Breast epithelium (tissue), 4 donors: Measurements from ENCODE around the gene ALOX12B. TPM values are rescaled to one million over a fixed set of nuclear protein-coding genes. Genes with fewer than 3 reads are reported as not detected.

Source experiments
- DNase-seq, 2 donors: peaks; one replicate each; pipeline ENCODE4 v3.0.0-alpha.2; 2019; ENCODE audit warnings: low spot score in 2 of 2
- H3K27ac ChIP-seq, 2 donors: fragments of 200-600 bp; sonication (generic) in 1 of 2; one replicate each; pipeline ENCODE4 v1.5.1; 2016 to 2019; ENCODE audit warnings: mild to moderate bottlenecking in 1 of 2
- H3K27me3 ChIP-seq, 2 donors: fragments of 200-600 bp; sonication (generic) in 1 of 2; one replicate each; pipeline versions ENCODE4 v1.5.1 to v1.6.0; 2017 to 2019; ENCODE audit warnings: control low read depth in 1 of 2, mild to moderate bottlenecking in 1 of 2
- H3K36me3 ChIP-seq: fragments of 200-600 bp; one replicate; pipeline ENCODE4 v1.5.1; 2019
- H3K4me1 ChIP-seq, 2 donors: fragments of 200-600 bp; sonication (generic); one replicate each; pipeline ENCODE4 v1.5.1; 2016 to 2019; ENCODE audit warnings: control low read depth in 1 of 2
- H3K4me3 ChIP-seq, 3 donors: fragments of 200-600 bp; sonication (generic); 1 replicate in 2 of 3; 2 replicates in 1 of 3; pipeline ENCODE4 v1.5.1; 2016 to 2019; ENCODE audit warnings: mild to moderate bottlenecking in 3 of 3, moderate library complexity in 2 of 3
- H3K9me3 ChIP-seq, 2 donors: fragments of 200-600 bp; sonication (generic) in 1 of 2; one replicate each; pipeline ENCODE4 v1.5.1; 2016 to 2019; ENCODE audit warnings: control low read depth in 1 of 2
- POLR2A ChIP-seq: fragments of 450-650 bp; IDR thresholded peaks from one replicate; pipeline ENCODE4 v1.6.1; 2016; ENCODE audit warnings: antibody characterized with exemption, mild to moderate bottlenecking, moderate library complexity
- POLR2AphosphoS5 ChIP-seq, 3 donors: sonication (generic); formaldehyde crosslinking; IDR thresholded peaks; one replicate each; pipeline ENCODE4 v1.6.1; 2017; ENCODE audit warnings: antibody characterized with exemption in 3 of 3
- intact Hi-C: fragments of 100-400 bp; cut with DNase I; formaldehyde crosslinking; loops from one replicate; pipeline ENCODE4 v1.15.1; 2023; ENCODE audit warnings: low total_unique reads
- total RNA-seq, 3 donors: library from RNA; depleted of rRNA; stranded (reverse); fragments of >200 nt; gene quantifications; one replicate each; pipeline ENCODE4 v1.1.0, GENCODE V29; 2016
- TF ChIP-seq, protein P1 (sequence below), 3 donors: fragments of 450-650 bp; IDR thresholded peaks; one replicate each; pipeline ENCODE4 v1.5.1; 2016 to 2017; ENCODE audit warnings: antibody characterized with exemption in 3 of 3, mild to moderate bottlenecking in 3 of 3, moderate library complexity in 3 of 3

The ALOX12B gene
- total RNA-seq, 3 donors from 2014 or later, result not detected

DNA sequence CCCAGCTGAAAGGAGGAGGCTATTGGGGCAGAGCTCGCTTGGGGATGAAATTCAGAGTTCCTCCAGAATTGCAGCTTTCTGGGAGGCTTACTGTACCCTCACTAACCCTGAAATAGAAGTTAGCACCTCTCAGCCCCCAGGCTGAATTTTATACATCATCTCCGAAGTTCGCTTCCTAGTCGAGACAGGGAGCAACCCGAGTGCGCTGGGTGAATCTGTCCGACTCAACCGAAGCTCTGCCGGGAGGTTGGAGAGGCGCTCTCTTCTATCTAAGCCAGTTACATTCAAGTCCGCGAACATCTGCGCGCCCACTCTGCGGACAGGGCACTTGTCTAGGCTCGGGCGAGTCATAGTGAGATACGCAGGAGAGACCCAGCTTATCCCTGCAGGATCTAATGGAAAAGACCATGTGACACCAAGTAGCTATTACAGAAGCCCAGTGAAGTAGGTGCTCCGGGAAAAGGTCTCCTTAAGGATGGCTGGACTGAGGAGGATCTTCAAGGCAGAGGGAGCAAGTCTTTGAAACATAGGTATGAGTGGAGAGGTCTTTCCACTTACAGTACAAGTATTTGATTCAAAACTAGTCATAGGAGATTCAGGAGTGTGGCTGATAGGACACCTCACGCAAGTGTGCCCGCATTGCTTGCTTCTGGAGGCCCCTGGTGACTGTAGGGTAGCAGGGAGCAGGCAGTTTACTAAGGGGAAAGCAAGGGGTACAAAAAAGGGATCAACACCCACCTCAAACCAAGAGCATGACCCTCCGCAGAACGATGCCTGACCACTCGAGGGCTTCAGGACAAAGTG, 37.0 kb upstream of the ALOX12B start:
- DNase-seq, result no peak
- intact Hi-C loops, result no loop called here
- Histone ChIP-seq H3K27me3 (no peaks in the 10 kb centered on the region), H3K36me3 (no peaks in the 10 kb centered on the region), H3K9me3 (no peaks in the 10 kb centered on the region), H3K27ac (peak overlapping the region in 1 of 2 donors; percentile 33), H3K4me3 (peak overlapping the region; percentile 45 to 83 (median 66)), H3K4me1 (peaks cover 15 to 45% of the 10 kb centered on the region in 2 donors)
- TF ChIP-seq POLR2A (no peak), POLR2AphosphoS5 (IDR thresholded peaks at IDR 0.05) (no peak)
- TF ChIP-seq, protein P1, sequence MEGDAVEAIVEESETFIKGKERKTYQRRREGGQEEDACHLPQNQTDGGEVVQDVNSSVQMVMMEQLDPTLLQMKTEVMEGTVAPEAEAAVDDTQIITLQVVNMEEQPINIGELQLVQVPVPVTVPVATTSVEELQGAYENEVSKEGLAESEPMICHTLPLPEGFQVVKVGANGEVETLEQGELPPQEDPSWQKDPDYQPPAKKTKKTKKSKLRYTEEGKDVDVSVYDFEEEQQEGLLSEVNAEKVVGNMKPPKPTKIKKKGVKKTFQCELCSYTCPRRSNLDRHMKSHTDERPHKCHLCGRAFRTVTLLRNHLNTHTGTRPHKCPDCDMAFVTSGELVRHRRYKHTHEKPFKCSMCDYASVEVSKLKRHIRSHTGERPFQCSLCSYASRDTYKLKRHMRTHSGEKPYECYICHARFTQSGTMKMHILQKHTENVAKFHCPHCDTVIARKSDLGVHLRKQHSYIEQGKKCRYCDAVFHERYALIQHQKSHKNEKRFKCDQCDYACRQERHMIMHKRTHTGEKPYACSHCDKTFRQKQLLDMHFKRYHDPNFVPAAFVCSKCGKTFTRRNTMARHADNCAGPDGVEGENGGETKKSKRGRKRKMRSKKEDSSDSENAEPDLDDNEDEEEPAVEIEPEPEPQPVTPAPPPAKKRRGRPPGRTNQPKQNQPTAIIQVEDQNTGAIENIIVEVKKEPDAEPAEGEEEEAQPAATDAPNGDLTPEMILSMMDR (IDR thresholded peaks at IDR 0.05), result no peak

DNA sequence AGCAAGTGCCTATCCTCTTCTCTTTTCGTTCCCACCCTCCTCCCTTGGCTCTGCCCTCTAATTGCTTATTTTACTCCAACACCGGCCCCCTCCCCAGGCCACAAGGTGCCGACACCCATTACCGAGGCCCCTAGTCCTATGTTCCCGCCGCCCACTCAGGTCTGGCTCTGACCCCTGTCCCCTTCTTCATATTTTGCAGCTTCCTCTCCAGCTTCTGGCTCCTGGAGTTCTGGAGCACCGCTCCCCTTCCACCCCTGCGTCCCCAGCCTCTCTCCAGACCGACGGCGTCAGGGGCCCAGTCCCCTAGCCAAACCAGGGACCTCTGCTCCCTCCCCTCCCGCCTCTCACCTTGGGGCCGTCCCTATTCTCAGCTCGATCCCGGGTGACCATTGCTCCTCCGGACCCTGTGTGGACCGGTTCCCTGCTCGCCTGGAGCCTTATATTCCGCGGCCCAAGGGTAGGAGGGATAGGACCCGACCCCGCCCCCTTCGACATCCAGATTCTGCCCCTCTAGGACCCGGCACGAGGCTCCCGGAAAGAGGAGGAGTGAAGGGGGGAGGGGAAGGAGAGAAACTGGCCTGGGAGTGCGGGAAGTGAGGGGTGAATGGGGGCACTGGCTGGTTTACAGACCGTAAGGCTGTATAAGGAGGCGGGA, 36.3 kb upstream of the ALOX12B start, which contains the start of gene HES7:
HES7 (minus strand) TSS at position 412 of the 655 bp plus-strand sequence; CDS start at position 390, 22 bp downstream.
- Histone ChIP-seq H3K4me1 (peaks cover 15 to 45% of the 10 kb centered on the region in 2 donors), H3K4me3 (peak within 1 kb of the TSS; percentile 45 to 83 (median 66)), H3K9me3 (no peaks in the 10 kb centered on the region), H3K36me3 (no peaks in the 10 kb centered on the region), H3K27ac (peak within 1 kb of the TSS in 1 of 2 donors; percentile 33), H3K27me3 (no peaks in the 10 kb centered on the region)
- no peak for DNase-seq
- TF ChIP-seq POLR2A, result no peak
- no peak for TF ChIP-seq POLR2AphosphoS5 (IDR thresholded peaks at IDR 0.05)
- TF ChIP-seq, protein P1 (IDR thresholded peaks at IDR 0.05), result no peak
- intact Hi-C loops, result no loop called here

DNA sequence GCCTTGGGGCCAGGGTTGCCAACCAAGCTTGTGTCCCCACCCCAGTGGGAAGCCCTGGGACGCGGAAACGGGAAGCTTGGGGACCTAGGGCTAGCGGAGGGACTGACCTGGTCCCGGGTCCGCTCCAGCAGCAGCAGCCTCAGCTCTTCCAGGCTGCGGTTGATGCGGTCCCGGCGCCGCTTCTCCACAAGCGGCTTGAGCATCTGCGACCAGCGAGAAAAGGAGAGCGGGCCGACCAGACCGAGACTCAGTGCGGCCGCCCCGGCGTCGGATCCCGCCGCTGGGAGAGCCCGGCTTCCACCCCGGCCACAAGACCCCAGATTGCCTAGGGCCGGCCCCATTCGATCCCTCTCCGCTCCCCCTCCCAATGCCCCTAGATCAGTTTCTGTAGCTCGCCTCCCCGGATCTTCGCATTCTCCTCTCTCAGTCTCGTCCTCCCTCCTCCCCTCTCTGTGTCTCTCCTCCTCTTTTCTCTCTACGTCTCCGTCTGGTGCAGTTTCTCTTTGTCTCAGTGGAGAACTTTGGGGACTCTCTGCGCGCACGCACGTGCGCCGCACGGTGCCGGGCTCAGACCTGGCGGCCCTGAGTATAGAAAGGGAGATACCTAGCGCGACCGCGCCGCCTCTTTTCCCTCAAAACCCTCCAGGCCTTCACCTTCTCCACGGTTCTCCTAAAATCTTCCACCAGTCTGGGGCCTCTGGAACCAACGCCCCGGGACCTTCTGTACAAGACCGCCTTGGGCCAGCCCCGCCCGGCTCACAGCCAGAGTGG, 35.6 kb upstream of the ALOX12B start:
- H3K36me3 ChIP-seq, result no peaks in the 10 kb centered on the region
- TF ChIP-seq, protein P1 (IDR thresholded peaks at IDR 0.05), result no peak
- TF ChIP-seq POLR2AphosphoS5 (IDR thresholded peaks at IDR 0.05) (no peak), POLR2A (no peak)
- H3K27ac ChIP-seq, result no peak overlapping the region
- no peaks in the 10 kb centered on the region for H3K9me3 ChIP-seq
- intact Hi-C loops, result loop anchor here (1.0 kb wide), 1 partner anchor 66 kb away; no protein-coding TSS in a partner anchor
- H3K4me1 ChIP-seq, result peaks cover 15 to 45% of the 10 kb centered on the region in 2 donors
- no peaks in the 10 kb centered on the region for H3K27me3 ChIP-seq
- H3K4me3 ChIP-seq, result peak overlapping the region; percentile 45 to 83 (median 66)
- DNase-seq, result no peak

DNA sequence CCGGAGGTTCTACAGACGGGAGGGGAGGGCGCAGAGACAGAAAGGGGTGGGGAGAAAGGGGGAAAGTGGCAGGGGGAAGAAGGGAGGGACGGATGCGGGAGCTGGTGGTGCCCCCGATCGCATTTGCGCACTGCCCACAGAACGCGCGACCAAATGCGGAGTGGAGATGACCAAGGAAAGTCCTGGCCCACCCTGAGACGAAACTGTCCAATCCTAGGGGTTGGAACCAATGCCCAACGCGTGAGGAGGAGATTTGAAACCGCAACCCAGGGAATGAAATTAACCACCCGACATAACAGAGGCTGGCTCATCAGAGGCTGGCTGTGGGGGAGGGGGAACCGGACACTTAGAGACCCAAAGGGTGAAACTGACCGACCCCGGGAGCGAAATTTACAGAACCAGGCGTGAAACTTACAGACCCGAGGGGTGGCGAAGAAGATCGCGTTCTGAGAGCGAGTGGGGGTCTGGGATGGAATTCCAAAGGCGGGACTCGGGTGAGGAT, 35.0 kb upstream of the ALOX12B start:
- Histone ChIP-seq H3K27me3 (no peaks in the 10 kb centered on the region), H3K9me3 (no peaks in the 10 kb centered on the region), H3K4me3 (peak overlapping the region; percentile 45 to 83 (median 66)), H3K36me3 (no peaks in the 10 kb centered on the region), H3K27ac (peak overlapping the region in 1 of 2 donors; percentile 61), H3K4me1 (peaks cover 19 to 45% of the 10 kb centered on the region in 2 donors)
- DNase-seq, result no peak
- intact Hi-C loops, result loop anchor here (1.0 kb wide), 1 partner anchor 67 kb away; no protein-coding TSS in a partner anchor
- TF ChIP-seq, protein P1 (IDR thresholded peaks at IDR 0.05), result no peak
- TF ChIP-seq POLR2A (no peak), POLR2AphosphoS5 (IDR thresholded peaks at IDR 0.05) (no peak)
